ENCODE measurements around the gene TMEM169.
"Not testable (repeated sequence)": the region's sequence is repeated elsewhere in the genome, so short reads cannot be mapped to it uniquely, and the experiment has no call there.

Gene TMEM169

DNA sequence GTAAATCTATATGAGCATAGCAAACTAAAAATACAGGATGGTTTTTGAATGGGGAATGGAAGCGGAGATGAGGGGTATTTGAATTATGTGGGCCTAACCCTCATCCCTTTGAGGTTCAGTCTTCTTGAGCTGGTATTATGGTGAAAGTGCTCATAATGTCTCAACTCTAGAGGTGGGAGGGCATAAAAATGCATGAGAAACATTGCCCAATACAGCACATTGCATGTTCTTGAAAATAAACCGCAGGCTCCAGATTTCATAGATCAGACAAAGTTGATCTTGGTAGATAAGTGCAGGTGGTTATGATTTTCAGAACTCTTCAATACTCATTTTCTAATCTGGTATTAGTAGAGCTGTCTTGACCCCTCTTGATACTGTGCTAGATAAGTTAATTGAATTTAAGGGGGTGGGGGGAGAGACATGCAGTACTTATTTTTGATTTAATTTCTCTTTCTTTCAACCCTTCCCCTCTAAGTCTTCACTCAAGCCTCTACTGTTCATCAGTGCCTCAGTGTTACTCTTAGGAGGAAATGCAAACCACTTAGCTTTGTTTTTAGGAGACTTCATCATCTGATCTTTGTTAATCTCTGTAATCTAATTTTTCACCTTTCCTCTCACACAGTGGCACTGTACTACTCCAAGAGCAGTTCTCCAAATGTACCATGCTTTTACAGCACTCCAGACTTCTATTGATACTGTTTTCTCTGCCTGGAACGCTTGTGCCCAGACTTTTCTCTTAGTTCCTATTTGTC lies 49.6 kb downstream of the TMEM169 start:
- DNase-seq (ENCODE audit: low spot score), result no peak

DNA sequence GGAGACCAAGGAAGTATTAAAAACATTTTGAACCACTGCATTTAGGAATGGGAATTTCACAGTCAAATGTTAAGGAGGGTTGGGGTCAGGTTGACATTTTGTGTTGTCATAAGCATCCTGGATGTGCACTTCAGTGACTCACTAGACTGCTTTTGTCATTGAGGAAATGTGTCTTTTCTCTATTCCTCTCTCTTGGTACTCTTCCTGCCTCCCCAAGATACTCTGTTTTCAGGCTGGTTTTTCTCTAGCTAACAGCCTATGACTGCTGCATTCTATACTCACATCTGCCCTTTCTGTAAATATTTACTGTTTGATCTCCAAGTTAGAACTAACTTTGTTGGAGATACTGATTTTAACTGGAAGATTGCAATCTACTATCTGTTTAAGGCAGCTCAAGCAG lies 50.9 kb downstream of the TMEM169 start:
- no peak for DNase-seq (ENCODE audit: low spot score)

DNA sequence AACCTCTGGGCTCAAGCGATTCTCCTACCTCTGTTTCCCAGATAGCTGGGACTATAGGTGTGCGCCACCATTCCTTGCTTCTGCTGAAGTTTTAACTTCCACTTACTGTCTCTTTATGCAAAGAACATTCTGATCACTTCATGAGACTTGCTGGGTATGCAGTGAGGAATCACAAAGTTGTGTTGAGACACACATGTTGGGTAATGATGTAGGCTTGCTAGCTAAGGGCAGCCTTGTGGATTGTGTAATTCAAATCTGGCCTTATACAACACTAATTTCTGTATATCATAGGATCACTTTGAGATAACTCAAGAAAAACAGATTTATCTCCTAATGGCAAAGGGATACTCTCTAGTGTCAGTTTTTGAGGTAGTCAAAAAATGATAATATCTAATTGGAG lies 51.7 kb downstream of the TMEM169 start:
- DNase-seq (ENCODE audit: low spot score), result no peak

DNA sequence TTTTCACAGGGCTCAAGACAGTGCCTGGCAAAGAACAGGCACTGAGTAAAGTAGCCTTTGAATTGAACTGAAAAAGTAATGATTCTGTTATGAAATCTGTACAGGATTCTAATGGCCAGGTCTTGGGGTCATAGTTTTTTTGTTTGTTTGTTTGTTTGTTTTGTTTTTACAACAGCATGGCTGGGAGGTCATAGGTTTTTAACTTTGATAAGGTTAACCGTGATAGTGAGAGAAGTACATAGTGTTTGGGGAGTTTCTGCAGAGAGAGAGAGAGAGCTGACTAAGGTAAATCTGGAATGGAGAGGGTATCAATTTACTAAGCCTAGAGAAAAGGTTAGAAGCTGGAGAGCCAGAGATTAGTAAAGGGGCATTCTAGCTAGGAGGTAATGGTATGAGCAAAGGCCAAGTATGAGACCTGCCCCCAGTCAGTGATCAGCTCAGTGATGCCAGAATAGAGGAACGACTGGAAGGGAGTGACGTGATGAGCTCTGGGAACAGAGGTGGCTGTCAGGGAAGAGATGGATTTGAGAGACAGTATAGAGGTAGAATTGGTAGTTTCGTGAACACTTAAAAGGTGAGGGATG lies 53.3 kb downstream of the TMEM169 start:
- no peak for DNase-seq (ENCODE audit: low spot score)

DNA sequence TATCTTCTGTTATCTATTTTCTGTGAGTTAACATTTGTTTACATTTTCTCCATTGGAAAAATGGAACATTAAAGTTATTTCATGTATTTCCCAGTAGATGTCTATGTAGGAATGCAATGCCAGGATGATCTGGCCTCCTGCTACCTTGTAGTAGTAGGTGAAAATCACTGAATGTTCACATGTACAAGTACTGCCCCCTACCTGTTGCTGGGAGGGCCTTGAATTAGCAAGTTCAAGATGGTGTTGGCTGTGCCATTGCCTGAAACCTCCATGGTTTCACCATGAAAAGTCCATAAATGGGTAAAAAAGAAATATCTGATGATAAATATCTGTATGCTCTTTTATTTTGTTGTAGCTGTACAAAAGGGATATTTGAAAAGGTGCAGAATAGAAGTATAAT lies 58.2 kb downstream of the TMEM169 start:
- DNase-seq (ENCODE audit: low spot score), result peak; percentile 39

DNA sequence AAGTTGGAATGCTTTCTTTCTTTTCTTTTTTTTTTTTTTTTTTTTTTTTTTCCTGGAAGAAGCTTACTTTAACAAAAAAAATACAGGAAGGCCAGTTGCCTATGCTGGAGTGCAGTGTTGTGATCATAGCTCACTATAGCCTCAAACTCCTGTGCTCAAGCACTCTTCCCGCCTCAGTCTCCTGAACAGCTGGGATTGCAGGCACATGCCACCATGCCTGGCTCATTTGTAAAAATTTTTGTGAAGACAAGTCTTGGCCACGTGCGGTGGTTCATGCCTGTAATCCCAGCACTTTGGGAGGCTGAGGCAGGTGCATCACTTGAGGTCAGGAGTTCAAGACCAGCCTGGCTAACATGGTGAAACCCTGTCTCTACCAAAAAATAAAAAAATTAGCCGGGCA lies 59.8 kb downstream of the TMEM169 start:
- not testable (repeated sequence) for DNase-seq (ENCODE audit: low spot score)

DNA sequence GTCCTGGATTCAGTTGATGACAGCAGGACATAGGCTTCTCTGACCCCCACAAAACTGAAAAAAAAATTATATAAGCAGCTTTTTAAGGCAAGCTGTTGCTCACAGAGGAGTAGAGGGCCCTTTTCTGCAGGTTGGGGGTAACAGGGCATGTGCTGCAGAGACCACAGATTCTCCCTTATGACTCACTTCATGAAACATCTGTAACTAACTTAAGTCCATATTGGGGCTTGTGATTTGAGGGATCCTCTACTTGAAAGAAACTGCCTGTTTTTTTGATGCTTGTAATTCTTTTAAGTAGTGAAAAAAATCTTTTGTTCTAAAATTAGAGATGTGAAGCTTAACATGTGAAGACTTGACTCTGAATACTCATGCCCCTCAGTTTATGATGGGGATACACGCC lies 60.8 kb downstream of the TMEM169 start:
- DNase-seq (ENCODE audit: low spot score), result no peak

DNA sequence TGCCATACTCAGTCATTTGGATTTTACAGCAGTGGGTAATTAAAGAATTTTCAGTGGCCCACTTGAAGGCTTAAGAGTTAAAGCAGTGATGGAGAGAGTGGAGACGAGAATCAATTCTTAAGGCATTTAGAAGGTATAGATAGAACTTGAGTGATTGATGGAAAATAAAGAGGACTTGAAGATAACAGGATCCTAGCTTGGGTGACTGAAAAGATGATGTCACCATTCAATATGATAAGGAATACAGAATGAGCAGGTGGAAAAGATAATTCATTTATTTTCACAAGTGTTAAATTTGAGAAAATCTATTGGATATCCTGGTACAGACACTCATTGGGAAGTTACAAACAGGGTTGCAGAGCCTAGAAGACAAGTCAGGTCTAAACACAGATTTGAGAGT lies 62.7 kb downstream of the TMEM169 start:
- no peak for DNase-seq (ENCODE audit: low spot score)

DNA sequence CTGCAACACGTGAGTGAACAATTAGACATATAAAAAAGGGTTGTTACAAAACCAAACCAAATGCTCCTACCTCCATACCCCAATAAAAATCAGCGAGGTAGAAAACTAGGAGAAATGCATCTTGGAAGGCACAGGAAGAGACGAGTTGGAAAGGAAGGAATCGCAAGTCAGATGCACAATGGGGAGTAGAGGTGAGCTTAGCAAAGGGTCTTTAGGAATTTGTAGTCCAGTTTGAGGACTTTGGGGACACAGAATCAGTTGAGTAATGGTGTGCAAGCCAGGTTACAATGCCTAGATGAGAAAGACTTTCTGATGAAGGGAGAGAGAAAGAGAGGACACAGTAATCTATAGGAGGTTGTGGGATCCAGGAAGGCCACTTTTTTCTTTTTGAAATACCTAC lies 63.1 kb downstream of the TMEM169 start:
- no peak for DNase-seq (ENCODE audit: low spot score)

DNA sequence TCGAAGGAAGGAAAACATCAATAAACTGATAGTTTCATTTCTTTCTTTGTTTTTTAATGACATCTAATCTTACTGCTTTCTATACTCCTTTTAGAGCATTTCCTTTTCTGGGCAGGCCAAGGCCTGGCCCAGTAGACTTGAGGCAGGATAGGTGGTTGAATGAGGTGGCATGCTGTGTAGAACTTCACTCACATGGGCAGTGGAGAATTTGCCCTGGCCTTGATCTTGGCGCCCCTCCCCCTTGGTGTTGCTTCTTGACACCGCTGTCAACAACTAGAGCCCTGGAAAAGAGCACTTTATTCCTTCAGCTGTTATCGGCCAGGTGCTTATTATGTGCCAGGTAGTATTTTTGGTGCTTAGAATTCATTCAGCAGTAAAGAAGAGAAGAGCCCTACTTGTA lies 64.9 kb downstream of the TMEM169 start:
- DNase-seq (ENCODE audit: low spot score), result no peak

DNA sequence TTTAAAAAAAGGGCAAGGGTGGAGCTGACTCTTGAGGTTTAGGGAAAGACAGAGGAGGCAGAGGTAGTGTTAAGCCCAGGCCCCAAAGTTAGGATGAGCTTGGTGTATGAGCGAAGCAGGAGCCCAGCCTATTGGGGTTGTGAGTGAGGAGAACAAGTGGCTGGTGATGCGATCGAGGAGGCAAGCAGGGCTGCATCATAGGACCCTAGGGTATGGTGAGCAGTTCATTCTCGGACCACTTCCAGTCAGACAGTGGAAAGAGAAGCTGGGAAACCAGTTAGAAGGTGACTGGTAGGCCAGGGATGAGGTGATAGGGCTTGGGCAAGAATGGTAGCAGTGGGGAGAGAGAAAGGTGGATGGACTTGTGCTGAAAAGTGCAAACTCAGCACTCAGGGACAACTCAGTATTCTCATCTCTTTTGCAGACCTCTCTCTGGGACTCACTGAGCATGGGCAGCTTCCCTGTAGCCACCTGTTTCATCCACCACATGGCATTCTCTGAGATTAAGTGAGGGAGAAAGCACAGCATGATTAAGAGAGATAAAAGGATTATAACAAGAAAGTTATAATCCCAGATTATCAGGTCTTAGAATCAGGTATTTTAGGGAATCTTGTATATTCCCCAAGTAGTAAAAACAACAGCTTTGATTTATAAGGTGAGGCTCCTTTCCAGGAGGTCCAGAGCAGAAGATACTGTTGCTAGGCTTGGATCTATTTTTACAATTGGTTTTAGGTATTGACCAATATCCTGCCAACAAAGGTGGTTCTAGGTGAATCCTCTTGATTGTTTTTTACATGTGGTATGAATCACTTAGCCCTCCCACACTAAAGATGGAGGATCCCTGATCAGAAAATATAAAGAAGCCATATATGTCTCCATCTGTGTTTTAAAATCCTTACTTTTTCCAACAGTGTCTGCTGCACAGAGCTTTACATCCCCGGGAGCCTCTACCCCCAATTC lies 65.7 kb downstream of the TMEM169 start:
- DNase-seq (ENCODE audit: low spot score), result no peak

DNA sequence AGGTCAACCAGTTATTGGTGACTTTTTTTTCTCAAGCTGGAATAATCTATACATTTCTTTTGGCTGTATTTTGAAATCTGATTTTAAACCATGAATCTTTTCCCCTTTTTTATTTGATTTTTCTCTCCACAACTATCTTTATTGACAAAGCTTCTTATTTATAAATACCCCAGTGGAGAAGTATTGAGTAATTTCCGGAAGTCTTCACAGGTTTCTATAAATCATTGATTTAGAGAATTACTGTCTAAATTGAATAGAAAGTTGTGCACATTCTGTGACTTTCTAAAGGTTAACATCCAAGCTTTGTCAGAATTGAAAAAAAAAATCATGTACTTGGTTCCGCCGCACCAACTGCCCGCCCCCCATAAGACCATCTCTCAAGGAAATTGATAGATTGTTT lies 67.3 kb downstream of the TMEM169 start:
- DNase-seq (ENCODE audit: low spot score), result no peak

DNA sequence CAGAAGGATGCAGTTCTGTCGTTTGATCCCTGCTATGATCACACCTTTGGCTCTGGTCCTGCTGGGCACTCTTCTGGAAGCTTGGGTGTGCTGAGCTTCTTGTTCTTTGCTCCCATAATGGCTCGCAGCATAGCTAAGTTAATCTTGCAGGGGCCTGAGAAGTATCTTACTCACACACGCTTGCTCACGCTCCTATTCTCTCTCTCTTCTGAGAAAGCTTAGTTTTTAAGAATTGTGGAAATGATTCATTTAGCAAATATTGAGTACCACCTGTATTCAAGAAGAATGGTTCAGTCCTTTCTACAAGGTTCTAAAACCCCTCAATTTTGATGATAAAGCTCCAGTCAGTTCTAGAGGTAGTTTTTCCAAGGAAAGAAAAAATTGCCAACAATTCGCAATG lies 68.0 kb downstream of the TMEM169 start:
- no peak for DNase-seq (ENCODE audit: low spot score)

DNA sequence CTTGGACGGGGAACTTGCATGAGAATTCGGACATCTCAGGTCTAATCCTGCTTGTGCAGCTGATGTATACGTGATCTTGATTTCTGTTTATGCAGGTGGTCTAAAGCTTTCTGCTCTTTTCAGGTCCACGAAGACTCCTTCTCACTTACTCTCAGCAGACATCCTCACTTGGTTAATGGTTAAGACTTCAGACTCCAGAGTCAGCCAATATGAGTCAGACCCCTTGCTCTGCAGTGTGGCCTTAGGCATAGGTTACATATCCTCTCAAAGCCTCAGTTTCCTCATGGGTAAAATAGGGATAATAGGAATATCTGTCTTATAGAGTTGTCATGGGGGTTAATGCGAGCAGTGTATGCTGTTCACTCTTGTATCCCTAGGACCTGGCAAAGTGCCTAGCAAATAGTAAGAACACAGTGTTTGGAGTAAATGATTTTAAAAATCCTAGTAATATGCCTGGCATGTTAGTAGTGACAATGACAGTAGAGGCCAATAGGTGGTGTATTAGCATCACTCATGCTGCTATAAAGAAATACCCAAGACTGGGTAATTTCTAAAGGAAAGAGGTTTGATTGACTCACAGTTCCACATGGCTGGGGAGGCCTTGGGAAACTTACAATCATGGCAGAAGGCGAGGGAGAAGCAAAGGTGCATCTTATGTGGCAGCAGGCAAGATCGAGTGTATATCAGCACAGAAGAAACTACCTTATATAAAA lies 69.8 kb downstream of the TMEM169 start:
- no peak for DNase-seq (ENCODE audit: low spot score)
